Endothelial cell of hepatic sinusoid (primary cell): ENCODE results near the gene PDLIM5.
"Not testable (repeated sequence)": the region's sequence is repeated elsewhere in the genome, so short reads cannot be mapped to it uniquely, and the experiment has no call there.

Experiments used
- in situ Hi-C: cut with HindIII; loops from 2 replicates; pipeline ENCODE4 v1.10.0; 2017; ENCODE audit warnings: low sequenced_read_pairs

The PDLIM5 gene

DNA sequence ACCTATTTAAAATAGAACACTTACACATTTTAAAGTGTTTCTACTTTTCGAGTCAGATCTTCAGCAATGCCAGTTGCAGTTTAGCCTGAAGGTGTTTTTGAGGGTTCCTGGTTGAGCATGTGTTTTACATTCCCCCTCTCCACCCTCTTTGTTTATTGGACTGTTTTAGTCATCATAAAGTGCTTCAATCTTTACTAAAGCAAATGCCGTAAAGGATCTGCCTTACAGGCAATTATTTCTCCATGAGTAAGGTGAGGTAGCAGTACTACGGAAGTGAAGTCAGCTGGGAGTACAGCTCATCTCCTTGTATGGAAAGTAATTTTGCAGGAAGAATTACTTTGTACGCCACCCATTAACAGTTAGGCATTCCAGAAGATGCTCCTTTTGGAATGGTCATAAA, 36.9 kb downstream of the PDLIM5 start:
- in situ Hi-C loops: no loop called here

DNA sequence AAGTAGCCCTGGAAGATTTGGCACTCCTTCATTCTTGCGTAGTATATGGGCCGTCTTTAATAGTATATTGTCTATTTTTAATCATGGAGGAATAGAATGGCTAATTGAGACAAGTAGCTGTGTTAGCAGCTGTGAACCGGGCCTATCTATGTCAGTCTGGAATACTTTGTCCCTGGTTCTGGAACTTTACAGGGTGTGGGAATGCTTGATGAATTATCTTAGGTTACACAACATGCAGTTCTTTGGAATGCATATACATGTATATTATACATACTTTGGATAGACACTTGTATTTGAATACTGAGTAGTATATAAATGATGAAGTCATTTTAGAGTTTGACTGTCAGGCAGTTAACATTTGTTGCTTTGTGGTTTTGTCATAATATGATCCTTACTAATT, 37.4 kb downstream of the PDLIM5 start:
- in situ Hi-C loops: no loop called here

DNA sequence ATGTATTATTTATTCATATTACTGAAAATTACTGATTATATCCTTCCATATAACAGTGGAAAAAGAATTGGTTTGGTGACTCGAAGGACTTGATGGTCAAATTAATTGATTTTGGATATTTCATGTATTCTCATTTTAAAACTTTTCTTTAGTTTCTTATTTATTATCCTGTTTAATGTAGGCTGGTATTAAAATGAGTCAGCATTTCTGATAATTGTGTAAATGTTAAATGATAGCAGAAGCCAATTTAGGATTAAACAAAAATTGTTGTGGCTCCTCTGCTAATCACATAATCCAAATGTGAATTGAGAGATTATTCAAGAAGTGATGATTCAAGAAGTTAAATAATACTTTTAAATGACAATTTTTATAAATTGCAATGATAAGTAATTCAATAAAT, 38.7 kb downstream of the PDLIM5 start:
- in situ Hi-C loops: no loop called here

DNA sequence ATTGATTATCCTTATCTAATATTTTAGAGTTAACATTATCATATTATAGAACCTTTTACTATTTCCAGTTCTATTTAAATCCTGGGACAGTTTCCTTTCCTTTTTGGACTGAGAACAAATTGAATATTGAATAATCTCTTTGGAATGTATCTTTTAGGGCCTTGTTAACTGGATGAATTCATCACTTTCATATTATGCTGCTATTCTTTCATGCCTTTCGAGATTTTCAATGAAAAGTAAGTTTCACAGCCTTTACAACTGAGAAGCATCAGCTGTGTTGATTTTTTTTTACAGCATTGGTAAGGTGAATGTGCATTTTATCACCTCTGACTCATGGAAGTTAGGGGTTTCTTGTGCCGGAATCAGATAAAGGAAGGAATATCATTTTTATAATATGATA, 39.6 kb downstream of the PDLIM5 start:
- in situ Hi-C loops: no loop called here

DNA sequence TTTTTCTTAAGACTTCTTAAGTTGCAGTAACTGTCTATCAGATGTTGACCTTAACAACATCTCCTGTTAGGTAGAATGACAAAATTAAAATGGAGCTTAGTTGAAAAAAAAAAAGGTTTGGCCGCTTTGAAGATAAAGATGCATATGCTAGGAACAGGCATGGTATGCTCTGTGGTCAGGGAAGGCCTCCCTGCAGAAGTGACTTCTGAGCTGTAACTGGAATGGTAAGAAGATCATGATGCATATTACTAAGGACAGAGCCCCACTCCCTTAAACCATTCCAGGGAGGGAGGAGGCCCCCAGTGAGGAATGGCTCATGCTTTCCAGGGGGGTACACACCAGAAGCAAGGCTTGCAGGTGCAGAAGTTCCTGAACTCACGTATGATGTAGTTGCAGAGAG, 43.7 kb downstream of the PDLIM5 start:
- in situ Hi-C loops: no loop called here

DNA sequence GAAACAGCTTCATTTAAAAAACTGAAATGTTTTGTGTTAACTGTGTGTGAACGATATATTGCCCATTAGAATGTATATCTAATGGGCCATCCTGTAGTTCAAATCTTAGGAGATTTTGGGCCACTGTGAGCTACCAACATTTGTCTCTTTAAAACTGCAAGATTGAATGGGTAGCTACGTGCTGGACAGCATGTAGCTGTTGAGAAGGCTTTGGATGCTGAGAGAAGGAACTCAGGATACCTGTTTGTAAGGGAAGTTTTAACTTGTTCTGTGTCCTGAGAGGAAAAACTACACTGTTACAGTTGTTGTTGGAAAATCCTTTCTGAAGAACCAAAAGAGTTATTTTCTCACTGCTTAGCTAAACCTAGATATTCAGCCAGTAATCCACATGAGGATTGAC, 45.9 kb downstream of the PDLIM5 start:
- in situ Hi-C loops: no loop called here

DNA sequence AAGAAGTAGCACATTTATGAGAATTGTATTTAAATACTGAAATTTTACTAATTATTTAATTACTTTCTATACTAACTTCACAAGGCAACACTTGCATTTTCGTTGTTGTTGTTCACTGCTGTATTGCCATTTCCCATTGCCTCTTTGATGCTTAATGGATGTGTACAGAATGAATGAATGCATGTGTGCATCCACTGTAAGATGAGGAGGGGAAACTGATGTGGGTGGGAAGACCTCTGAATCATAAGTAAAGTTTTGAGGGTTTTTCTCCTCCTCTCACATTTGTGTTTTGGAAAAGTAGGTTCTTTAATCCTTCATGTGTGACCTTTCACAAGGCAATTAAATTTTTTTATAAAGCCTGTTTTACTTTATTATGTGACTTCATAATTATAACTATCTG, 46.8 kb downstream of the PDLIM5 start:
- in situ Hi-C loops: no loop called here

DNA sequence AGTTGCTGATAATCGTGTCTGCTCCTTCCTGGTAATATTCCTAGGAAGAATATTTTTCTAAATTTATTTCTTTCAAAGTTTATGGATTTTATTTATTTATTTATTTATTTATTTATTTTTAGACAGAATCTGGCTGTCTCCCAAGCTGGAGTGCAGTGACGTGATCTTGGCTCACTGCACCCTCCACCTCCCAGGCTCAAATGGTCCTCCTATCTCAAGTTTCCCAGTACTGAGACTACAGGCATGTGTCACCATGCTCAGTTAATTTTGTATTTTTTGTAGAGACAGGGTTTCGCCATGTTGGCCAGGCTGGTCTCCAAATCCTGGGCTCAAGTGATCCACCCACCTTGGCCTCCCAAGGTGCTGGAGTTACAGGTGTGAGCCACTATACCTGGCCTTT, 48.9 kb downstream of the PDLIM5 start:
- in situ Hi-C loops: no loop called here

DNA sequence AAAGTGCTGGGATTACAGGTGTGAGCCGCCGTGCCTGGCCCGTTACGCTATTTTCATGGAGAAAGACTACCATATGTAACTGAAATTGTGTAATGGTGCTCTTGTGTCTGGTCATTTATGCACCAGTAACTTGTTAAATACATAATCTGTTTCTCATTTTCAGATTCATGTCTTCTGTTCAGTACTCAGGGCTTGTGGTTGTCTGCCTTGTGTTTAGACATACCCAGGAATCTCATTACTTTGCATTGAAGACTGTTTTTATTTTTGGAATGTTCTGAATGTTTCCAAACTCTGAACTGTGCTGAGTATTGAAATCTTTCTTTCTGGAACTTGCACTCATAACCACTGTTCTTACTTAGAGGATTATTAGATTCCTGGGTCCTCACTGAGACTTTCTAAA, 52.8 kb downstream of the PDLIM5 start:
- in situ Hi-C loops: no loop called here

DNA sequence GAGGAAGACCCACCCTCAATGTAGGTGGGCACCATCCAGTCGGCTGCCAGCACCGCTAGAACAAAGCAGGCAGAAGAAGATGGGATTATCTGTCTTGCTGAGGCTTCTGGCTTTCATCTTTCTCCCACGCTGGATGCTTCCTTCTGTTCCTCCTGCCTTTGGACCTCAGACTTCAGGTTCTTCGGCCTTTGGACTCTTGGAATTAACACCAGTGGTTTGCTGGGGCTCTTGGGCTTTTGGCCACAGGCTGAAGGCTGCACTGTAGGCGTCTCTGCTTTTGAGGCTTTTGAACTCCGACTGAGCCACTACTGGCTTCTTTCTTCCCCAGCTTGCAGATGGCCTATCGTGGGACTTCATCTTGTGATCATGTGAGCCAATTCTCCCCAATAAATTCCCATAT, 55.1 kb downstream of the PDLIM5 start:
- in situ Hi-C loops: no loop called here

DNA sequence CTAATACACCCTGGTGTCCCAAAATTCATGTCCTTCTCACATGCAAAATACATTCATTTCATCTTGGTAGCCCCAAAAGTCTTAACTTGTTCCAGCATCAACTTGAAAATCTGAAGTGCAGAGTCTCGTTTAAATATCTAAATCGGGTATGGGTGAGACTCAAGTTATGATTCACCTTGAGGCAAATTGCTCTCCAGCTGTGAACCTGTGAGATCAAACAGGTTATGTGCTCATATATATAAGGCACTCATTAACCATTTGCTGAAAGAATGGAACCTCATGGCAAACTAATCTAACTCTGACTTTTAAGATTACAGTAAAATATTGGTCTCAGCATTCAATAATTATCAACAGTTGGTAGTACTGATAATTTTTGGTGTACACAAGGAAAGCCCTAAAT, 55.5 kb downstream of the PDLIM5 start:
- in situ Hi-C loops: no loop called here

DNA sequence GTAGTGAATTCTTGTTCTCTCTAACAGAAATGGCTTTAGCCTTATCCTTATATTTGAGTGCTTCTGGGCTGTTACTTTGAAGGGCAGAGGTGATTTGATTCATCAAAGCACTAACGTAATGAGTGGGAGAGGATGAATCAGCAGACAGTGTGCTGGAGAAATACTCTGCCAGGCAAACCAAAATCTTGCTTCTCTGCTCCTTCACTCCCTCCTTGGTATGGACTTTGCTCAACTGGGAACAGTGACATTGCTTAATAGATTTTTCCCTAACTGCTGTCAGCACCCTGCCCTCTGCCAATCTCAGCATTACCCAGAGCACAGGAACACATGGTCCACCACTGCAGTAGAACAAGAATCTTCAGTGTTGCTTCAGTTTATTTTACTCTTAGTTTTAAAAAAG, 56.0 kb downstream of the PDLIM5 start:
- in situ Hi-C loops: no loop called here

DNA sequence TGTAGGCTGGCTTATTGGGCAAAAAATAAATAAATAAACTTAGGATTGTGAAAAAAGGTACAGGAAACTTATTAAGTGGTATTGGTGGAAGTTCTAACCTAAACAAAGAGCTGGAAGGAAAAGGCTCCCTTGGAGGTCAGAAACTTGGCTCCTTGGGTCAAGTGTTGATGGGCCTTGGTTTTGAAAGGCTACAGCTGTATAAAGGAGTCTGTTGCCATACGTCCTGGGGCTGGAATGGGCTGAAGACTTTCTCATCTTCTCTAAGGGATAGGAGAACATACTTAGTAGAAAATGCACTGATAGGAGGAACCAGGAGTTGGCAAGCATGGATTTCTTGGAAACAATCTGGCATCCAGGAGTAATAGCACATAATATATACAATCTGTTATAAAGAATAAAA, 56.6 kb downstream of the PDLIM5 start:
- in situ Hi-C loops: no loop called here

DNA sequence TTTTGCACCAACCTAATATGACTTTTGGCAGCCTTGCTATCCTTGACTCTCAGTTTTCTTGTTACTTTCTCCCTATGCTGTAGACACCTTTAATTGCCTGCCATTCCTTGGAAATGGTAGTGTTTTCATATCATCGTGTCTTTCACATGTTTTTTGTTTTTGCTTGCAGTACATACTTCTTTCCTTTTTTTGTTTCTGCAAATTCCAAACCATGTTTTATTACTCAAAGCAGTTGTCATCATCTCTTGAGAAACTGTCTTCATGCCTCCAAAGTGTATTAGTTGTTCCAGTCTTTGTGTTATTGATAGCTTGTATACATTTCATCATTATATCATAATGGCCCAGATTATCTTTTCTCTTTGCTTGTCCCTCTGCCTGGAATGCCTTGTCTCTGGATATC, 57.1 kb downstream of the PDLIM5 start:
- in situ Hi-C loops: no loop called here

DNA sequence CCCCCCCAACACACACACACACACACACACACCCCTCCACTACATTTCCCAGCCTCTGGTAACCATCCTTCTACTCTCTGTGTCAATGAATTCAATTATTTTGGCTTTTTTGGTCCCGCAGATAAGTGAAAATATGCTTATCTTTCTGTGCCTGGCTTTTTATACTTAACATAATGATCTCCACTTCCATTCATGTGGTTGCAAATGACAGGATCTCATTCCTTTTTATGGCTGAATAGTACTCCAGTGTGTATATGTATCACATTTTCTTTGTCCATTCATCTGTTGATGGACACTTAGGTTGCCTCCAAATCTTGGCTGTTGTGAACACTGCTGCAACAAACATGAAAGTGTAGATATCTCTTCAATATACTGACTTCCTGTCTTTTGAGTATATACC, 59.8 kb downstream of the PDLIM5 start:
- in situ Hi-C loops: no loop called here

DNA sequence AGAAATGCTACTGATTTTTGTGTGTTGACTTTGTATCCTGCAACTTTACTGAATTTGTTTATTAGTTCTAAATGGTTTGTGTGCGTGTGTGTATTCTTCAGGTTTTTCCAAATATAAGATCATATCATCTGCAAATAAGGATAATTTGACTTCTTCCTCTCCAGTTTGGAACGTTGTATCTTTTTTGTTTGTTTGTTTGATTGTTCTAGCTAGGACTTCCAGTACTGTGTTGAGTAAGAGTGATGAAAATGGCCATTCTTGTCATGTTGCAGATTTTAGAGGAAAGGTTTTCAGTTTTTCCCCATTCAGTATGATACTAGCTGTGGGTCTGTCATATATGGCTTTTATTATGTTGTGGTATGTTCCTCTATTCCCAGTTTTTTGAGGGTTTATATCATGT, 61.8 kb downstream of the PDLIM5 start:
- in situ Hi-C loops: not testable (repeated sequence)

DNA sequence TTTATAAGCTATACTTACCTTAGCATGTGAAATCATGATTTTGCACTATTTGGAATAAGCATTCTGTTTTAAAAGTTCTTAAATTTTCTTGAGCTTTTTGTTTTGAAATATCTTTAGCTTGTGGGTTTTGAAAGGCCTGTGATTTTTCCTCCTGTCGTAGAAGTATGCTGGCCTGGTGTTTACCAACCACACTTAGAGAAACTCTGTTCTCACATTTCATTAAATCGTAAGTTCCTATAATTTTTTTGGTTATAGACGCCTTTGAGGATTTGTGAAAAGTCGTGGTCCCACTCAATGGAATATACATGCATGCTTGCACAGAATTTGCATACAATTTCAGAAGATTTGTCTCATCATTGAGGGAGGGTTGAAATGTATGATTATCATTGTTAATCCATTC, 63.6 kb downstream of the PDLIM5 start:
- in situ Hi-C loops: loop anchor here (5.0 kb wide), 1 partner anchor 68 kb away; no protein-coding TSS in a partner anchor

DNA sequence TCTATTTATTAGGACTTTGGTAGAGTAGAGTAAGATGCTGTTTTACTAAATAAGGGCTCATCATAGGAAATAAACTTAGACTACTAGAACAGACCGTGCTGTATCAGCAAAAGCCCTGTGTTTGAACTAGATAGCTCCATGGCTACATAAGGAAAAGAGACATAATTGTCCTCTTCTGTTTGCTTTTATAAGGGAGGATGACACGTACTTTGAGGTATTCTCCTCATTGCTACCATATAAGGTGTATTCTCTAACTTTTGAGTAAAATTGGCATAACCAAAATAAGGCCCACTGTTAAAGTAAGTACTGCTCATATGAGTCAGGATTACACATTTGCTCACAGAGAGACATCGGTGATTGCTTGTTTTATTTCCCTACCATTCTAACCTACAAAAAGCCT, 64.3 kb downstream of the PDLIM5 start:
- in situ Hi-C loops: loop anchor here (5.0 kb wide), 1 partner anchor 69 kb away; no protein-coding TSS in a partner anchor

DNA sequence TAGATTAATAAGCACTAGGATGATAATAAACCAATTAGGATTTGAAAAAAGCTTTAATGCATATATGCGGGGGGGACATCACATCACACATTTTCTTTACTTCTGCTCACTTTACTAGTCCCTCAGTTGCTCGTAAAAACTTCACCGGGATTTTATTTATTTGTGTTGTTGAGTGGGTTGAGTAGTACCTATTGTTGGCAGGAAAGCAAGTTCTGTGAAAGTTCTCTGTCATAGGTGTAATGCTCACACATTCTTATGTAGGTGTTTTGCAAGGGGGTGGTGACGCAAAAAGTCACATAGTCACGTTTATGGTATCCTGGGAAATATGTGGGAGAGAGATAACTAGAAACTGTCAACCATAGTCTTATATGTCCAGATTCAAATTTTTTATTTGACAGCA, 65.3 kb downstream of the PDLIM5 start:
- in situ Hi-C loops: loop anchor here (5.0 kb wide), 1 partner anchor 70 kb away; no protein-coding TSS in a partner anchor

DNA sequence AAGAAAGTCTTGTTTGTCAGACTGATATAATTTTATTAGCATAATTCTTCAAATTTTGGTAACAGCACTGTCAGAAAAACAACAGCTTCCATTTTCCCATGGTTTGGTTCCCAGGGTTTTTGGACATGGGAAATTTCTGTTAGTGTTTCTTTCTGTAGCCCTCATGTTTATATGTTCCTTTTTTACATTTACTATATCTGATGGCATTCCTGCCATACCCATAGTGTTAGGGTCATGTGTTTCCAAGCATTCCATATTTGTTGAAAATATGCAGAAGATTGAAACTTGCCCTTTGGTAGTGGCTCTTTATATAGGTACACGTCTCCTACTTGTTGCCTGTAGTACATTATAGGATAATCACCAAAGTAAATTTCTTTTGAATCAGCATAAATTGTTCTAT, 65.8 kb downstream of the PDLIM5 start:
- in situ Hi-C loops: loop anchor here (5.0 kb wide), 1 partner anchor 70 kb away; no protein-coding TSS in a partner anchor

DNA sequence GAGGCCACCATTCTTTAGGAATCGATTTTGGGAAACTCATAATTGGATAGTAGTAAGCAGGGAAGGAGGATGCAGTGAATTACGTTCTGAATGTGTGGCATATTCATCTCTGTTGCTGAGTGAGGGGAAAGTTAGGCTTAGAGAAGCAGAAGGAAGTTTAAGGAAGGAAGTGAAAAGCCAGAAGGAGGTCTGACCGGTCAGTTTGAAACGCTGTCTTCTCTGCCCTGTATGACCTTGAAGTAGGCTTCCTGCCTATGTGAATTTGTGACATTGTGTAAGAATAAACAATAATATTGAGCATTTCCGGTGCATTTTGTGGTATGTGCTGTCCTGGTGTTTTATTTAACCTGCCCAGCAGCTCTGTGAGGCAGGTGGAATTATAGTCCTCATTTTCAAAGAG, 67.3 kb downstream of the PDLIM5 start:
- in situ Hi-C loops: loop anchor here (5.0 kb wide), 1 partner anchor 72 kb away; no protein-coding TSS in a partner anchor

DNA sequence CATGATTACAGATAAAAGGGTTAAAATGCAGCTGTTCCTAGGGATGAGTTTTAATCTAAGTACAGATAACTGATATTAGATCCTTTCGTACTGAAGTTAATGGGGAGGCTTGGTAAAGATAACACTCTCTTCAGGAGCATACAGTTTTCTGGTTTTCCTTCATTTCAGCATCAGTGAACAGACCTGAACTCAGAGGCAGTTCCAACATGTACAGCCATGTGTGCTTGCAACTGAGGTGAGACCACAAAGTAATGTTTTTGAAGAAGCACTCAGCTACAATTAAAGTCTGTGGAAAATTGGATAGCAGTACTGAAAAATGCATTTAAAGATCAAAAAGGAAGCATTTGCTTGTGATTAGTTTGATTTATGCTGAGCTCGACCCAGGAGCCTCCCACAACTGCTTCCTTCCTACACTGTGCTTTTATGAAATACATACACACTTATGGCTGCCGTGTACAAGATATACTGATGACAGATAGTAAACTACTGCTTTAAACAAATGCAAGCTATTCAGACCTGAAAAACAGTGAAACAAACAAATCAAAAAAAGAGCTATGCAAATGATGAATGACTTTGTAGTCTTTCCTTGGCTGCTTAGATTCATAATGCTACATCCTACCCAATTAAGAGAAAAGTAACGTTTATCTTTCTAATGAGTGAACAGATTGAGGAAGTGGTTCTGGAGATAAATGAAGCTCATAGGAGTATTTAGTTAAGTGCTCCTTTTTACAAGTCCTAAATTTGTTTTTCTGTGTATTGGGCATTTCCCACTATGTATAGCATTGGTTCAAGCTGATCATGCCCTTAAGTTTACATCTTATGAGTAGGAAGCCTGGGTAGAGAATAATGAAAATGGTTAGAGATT, 68.4 kb downstream of the PDLIM5 start:
- in situ Hi-C loops: loop anchor here (5.0 kb wide), 1 partner anchor 73 kb away; no protein-coding TSS in a partner anchor
